IMR-90 (cell line): ENCODE measurements around the gene VPS41. TPM values are rescaled to one million over a fixed set of nuclear protein-coding genes. Genes with fewer than 3 reads are reported as not detected.

Experiments used
- ATAC-seq: fragments of 200-7000 bp; cut with Tn5 transposase; 2 replicates; pipeline ENCODE4 v1.9.1; 2020; ENCODE audit warnings: low read depth, mild to moderate bottlenecking, moderate library complexity
- BruUV-seq: library from RNA; stranded (reverse); fragments of 400-500 nt; replicated peaks from 2 replicates; lab custom pipeline; 2021; lab: Mats Ljungman, UMichigan
- CTCF ChIA-PET: fragments of 300-600 bp; formaldehyde crosslinking; extraction: SDS; loops from one replicate; lab custom pipeline; 2021; ENCODE audit warnings: antibody characterized with exemption; lab: Yijun Ruan, JAX
- POLR2A ChIA-PET: fragments of 300-600 bp; sonication (Branson Sonifier 250); formaldehyde crosslinking; loops from one replicate; lab custom pipeline; 2022; ENCODE audit warnings: antibody characterized with exemption; ENCODE audit not compliant: unreplicated experiment; lab: Charles Lee
- DNase-seq: peaks from one replicate; pipeline ENCODE4 v3.0.0; 2013
- H2AFZ ChIP-seq: replicated peaks from 2 replicates; pipeline ENCODE3; 2013; ENCODE audit warnings: low read length, mild to moderate bottlenecking; ENCODE audit not compliant: poor library complexity
- H2AK5ac ChIP-seq: 2 replicates; pipeline ENCODE4 v1.6.1; 2013; ENCODE audit warnings: low read depth, low read length, inconsistent platforms
- H2AK9ac ChIP-seq: replicated peaks from 2 replicates; pipeline ENCODE3; 2013; ENCODE audit warnings: mild to moderate bottlenecking, low read depth, low read length, moderate library complexity; ENCODE audit not compliant: poor library complexity
- H2BK120ac ChIP-seq: 2 replicates; pipeline ENCODE4 v1.6.1; 2013; ENCODE audit warnings: low read depth, low read length, inconsistent platforms
- H2BK15ac ChIP-seq: 3 replicates; pipeline ENCODE4 v1.6.1; 2013; ENCODE audit warnings: low read depth, low read length, inconsistent platforms
- H2BK20ac ChIP-seq: 2 replicates; pipeline ENCODE4 v1.6.1; 2013; ENCODE audit warnings: low read depth, mild to moderate bottlenecking, inconsistent platforms, low read length, moderate library complexity
- H2BK5ac ChIP-seq: 2 replicates; pipeline ENCODE4 v1.6.1; 2013; ENCODE audit warnings: mild to moderate bottlenecking, low read depth, low read length, inconsistent platforms; ENCODE audit not compliant: poor library complexity, severe bottlenecking
- H3K14ac ChIP-seq: replicated peaks from 2 replicates; pipeline ENCODE4 v1.6.1; 2013; ENCODE audit warnings: low read depth, low read length, inconsistent platforms
- H3K18ac ChIP-seq: 2 replicates; pipeline ENCODE4 v1.6.1; 2013; ENCODE audit warnings: low read depth, low read length, control low read depth
- H3K23ac ChIP-seq: 2 replicates; pipeline ENCODE4 v1.6.1; 2013; ENCODE audit warnings: low read depth, low read length, inconsistent platforms
- H3K27ac ChIP-seq: 2 replicates; pipeline ENCODE4 v1.5.1; 2013; ENCODE audit warnings: mild to moderate bottlenecking, control low read depth, low read length; ENCODE audit not compliant: insufficient read depth
- H3K27me3 ChIP-seq: 2 replicates; pipeline ENCODE4 v1.6.1; 2013; ENCODE audit warnings: low read length; ENCODE audit not compliant: control insufficient read depth, insufficient read depth
- H3K36me3 ChIP-seq: 2 replicates; pipeline ENCODE4 v1.6.1; 2013; ENCODE audit warnings: low read length, mixed read lengths; ENCODE audit not compliant: control insufficient read depth, insufficient read depth
- H3K4ac ChIP-seq: 2 replicates; pipeline ENCODE4 v1.6.1; 2013; ENCODE audit warnings: low read depth, low read length, inconsistent platforms
- H3K4me1 ChIP-seq: 2 replicates; pipeline ENCODE4 v1.6.1; 2013; ENCODE audit warnings: low read length, mixed read lengths; ENCODE audit not compliant: control insufficient read depth, insufficient read depth
- H3K4me2 ChIP-seq: 2 replicates; pipeline ENCODE4 v1.6.1; 2013; ENCODE audit warnings: low read depth, mild to moderate bottlenecking, control low read depth, low read length, moderate library complexity
- H3K4me3 ChIP-seq: 2 replicates; pipeline ENCODE4 v1.5.1; 2013; ENCODE audit warnings: low read depth, mild to moderate bottlenecking, control low read depth, low read length, moderate library complexity; ENCODE audit not compliant: insufficient read depth
- H3K56ac ChIP-seq: 2 replicates; pipeline ENCODE4 v1.6.1; 2013; ENCODE audit warnings: low read length, inconsistent platforms; ENCODE audit not compliant: insufficient read depth; ENCODE audit errors: extremely low read depth
- H3K79me1 ChIP-seq, 2 experiments: 2 replicates each; pipeline ENCODE4 v1.6.1; 2013; ENCODE audit warnings: low read length in 2 of 2, inconsistent platforms in 1 of 2, low read depth in 1 of 2
- H3K9ac ChIP-seq: 2 replicates; pipeline ENCODE4 v1.6.1; 2013; ENCODE audit warnings: low read depth, low read length, control low read depth
- H3K9me1 ChIP-seq: 2 replicates; pipeline ENCODE4 v1.6.1; 2013; ENCODE audit warnings: low read length, inconsistent platforms; ENCODE audit not compliant: insufficient read depth
- H3K9me3 ChIP-seq: 2 replicates; pipeline ENCODE4 v1.6.1; 2013; ENCODE audit warnings: low read length; ENCODE audit not compliant: control insufficient read depth, insufficient read depth
- H4K20me1 ChIP-seq: 2 replicates; pipeline ENCODE4 v1.6.1; 2013; ENCODE audit warnings: low read length, inconsistent platforms; ENCODE audit not compliant: insufficient read depth
- H4K5ac ChIP-seq: 2 replicates; pipeline ENCODE4 v1.6.1; 2013; ENCODE audit warnings: mild to moderate bottlenecking, low read depth, low read length, control low read depth
- H4K8ac ChIP-seq, 2 experiments: 2 replicates each; pipeline ENCODE4 v1.6.1; 2013; ENCODE audit warnings: low read depth in 2 of 2, low read length in 2 of 2, control low read depth in 1 of 2, inconsistent platforms in 1 of 2
- H4K91ac ChIP-seq: 2 replicates; pipeline ENCODE4 v1.6.1; 2013; ENCODE audit warnings: low read depth, low read length, inconsistent platforms; ENCODE audit not compliant: insufficient read depth
- CEBPB ChIP-seq: IDR thresholded peaks from 2 replicates; pipeline ENCODE4 v1.6.1; 2012; ENCODE audit warnings: low read depth, low read length, improper control_type of control experiment
- NFE2L2 ChIP-seq: fragments of 150-350 bp; IDR thresholded peaks from 2 replicates; pipeline ENCODE4 v1.6.1; 2016; ENCODE audit warnings: low read depth, mild to moderate bottlenecking, low read length
- RAD21 ChIP-seq: IDR thresholded peaks from 2 replicates; pipeline ENCODE4 v1.6.1; 2012; ENCODE audit warnings: low read length, improper control_type of control experiment
- RCOR1 ChIP-seq: IDR thresholded peaks from 2 replicates; pipeline ENCODE4 v1.6.1; 2012; ENCODE audit warnings: mild to moderate bottlenecking, low read length, improper control_type of control experiment; ENCODE audit not compliant: insufficient replicate concordance
- RFX5 ChIP-seq: IDR thresholded peaks from 2 replicates; pipeline ENCODE4 v1.8.0; 2012; ENCODE audit warnings: low read depth, mild to moderate bottlenecking, low read length, moderate library complexity
- WGBS, 2 experiments: methylation state at CpG; one replicate each; pipeline versions ENCODE4 v1.1.5 to v1.1.7; 2013; ENCODE audit warnings: missing lambda C conversion rate in 2 of 2; ENCODE audit not compliant: insufficient read length in 1 of 2; ENCODE audit errors: extremely low coverage in 2 of 2; 5-methylcytosine and 5-hydroxymethylcytosine counted together
- dilution Hi-C: fragments of 300-500 bp; cut with HindIII; formaldehyde crosslinking; loops from one replicate; pipeline ENCODE4 v1.14.3; 2018; ENCODE audit warnings: low sequenced_read_pairs; ENCODE audit not compliant: unreplicated experiment
- in situ Hi-C: fragments of 300-500 bp; cut with MboI; formaldehyde crosslinking; loops from 3 replicates; pipeline ENCODE4 v1.14.3; 2019; ENCODE audit warnings: low sequenced_read_pairs, inconsistent platforms, mixed read lengths
- intact Hi-C: fragments of 100-400 bp; cut with micrococcal nuclease; formaldehyde crosslinking; loops from 2 replicates; pipeline ENCODE4 v1.10.0; 2022
- polyA plus RNA-seq, 3 experiments: library from polyadenylated mRNA; depleted of rRNA; stranded (reverse); fragments of >200 nt; gene quantifications; 2 replicates each; pipeline ENCODE4 v1.2.3, GENCODE V29; 2012; ENCODE audit warnings: low replicate concordance in 1 of 3
- total RNA-seq: library from RNA; depleted of rRNA; stranded (reverse); fragments of >200 nt; gene quantifications from 2 replicates; pipeline ENCODE4 v1.2.3, GENCODE V29; 2012
- TF ChIP-seq, protein P1 (sequence below): conservative IDR thresholded peaks from 2 replicates; pipeline ENCODE4 v1.5.1; 2012; ENCODE audit warnings: mild to moderate bottlenecking, low read depth, low read length, improper control_type of control experiment

Gene VPS41
- total and polyA plus RNA-seq, 2 of the 4 experiments (the other 2 are of a cell fraction), result 16.0 to 28.0 TPM

DNA sequence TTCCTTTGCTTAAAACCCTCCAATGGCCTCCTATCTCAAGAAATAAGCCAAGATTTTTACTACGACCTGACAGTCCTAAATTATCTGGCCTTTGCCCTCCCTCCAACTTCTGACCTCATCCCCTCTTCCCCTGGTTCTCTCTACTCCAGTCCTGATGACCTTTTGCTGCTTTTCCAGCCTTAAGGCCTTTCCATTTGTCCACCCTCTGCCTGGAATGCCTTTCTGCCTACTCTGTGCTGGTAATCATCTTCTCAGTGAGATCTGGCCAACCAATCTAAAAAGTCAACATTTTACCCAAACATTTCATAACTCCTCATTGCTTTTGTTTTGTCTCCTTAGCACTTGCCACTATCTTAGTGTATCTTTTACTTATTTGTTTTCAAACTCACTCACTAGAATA is 75.7 kb downstream of the VPS41 start:
- H3K4me2 ChIP-seq, result no peak overlapping the region
- no peak overlapping the region for H2BK120ac ChIP-seq
- intact Hi-C loops, result no loop called here
- no peaks in the 10 kb centered on the region for H3K9me1 ChIP-seq
- no peak overlapping the region for H2BK15ac ChIP-seq
- TF ChIP-seq RFX5 (no peak), NFE2L2 (no peak), RAD21 (no peak), CEBPB (no peak), RCOR1 (no peak)
- TF ChIP-seq, protein P1, sequence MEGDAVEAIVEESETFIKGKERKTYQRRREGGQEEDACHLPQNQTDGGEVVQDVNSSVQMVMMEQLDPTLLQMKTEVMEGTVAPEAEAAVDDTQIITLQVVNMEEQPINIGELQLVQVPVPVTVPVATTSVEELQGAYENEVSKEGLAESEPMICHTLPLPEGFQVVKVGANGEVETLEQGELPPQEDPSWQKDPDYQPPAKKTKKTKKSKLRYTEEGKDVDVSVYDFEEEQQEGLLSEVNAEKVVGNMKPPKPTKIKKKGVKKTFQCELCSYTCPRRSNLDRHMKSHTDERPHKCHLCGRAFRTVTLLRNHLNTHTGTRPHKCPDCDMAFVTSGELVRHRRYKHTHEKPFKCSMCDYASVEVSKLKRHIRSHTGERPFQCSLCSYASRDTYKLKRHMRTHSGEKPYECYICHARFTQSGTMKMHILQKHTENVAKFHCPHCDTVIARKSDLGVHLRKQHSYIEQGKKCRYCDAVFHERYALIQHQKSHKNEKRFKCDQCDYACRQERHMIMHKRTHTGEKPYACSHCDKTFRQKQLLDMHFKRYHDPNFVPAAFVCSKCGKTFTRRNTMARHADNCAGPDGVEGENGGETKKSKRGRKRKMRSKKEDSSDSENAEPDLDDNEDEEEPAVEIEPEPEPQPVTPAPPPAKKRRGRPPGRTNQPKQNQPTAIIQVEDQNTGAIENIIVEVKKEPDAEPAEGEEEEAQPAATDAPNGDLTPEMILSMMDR, result no peak
- peaks cover 0 to 5% of the 10 kb centered on the region in 2 experiments; a peak in 1 of 4 replicates for H3K79me1 ChIP-seq
- CTCF ChIA-PET, result no interaction called here
- no peak overlapping the region for H3K56ac ChIP-seq
- no peak overlapping the region for H2BK20ac ChIP-seq
- no peak overlapping the region for H3K14ac ChIP-seq
- dilution Hi-C loops, result no loop called here
- no peak overlapping the region for H3K23ac ChIP-seq
- H4K91ac ChIP-seq, result no peak overlapping the region
- no peak overlapping the region for H4K8ac ChIP-seq
- H2AFZ ChIP-seq, result no peak overlapping the region
- H4K5ac ChIP-seq, result no peak overlapping the region
- in situ Hi-C loops, result loop anchor here (25.0 kb wide), 1 partner anchor 904 kb away; no protein-coding TSS in a partner anchor
- POLR2A ChIA-PET, result no interaction called here
- no peak overlapping the region for H3K18ac ChIP-seq
- H3K9me3 ChIP-seq, result no peaks in the 10 kb centered on the region
- no peak overlapping the region for H2AK5ac ChIP-seq
- DNase-seq, result no peak
- no TSS peak for BruUV-seq
- H2BK5ac ChIP-seq, result no peak overlapping the region
- ATAC-seq, result no peak; the same call in 1 of the 2 replicates
- H3K36me3 ChIP-seq, result no peaks in the 10 kb centered on the region
- H4K20me1 ChIP-seq, result no peaks in the 10 kb centered on the region
- no peak overlapping the region for H3K4me3 ChIP-seq
- no peak overlapping the region for H2AK9ac ChIP-seq
- H3K9ac ChIP-seq, result no peak overlapping the region
- no peak overlapping the region for H3K4ac ChIP-seq
- no peaks in the 10 kb centered on the region for H3K27me3 ChIP-seq
- no peaks in the 10 kb centered on the region for H3K4me1 ChIP-seq
- no CpG with 5 or more reads among the region's 1 CpG for WGBS, 2 experiments
- H3K27ac ChIP-seq, result no peak overlapping the region
